G401.6 (cell line): ENCODE results near the gene HECA.
"Not testable (repeated sequence)": the region's sequence is repeated elsewhere in the genome, so short reads cannot be mapped to it uniquely, and the experiment has no call there.

Experiments
- FAIRE-seq: peaks from 2 replicates; lab custom pipeline; 2012; peaks lifted over from hg19 to GRCh38; lab: Jason Lieb, UNC

The HECA gene

DNA sequence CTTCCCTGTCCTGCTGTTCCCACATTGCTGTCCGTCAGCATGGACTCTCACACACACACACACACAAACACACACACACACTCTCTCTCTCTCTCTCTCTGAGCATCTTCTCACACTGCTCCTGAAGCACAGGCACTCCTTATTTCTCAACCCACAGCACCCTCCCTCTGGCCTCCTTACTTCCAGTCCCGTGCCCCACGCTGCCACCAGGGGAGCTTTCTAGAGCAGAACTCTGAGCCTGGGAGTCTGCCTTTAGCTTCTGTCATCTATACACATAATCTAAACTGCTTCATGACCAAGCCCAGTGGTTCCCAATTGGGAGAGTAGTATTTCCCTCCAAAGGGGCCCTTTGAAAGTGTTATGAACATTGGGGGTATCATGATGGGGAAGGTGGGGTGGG is 29.1 kb downstream of the HECA start:
- FAIRE-seq: no peak

DNA sequence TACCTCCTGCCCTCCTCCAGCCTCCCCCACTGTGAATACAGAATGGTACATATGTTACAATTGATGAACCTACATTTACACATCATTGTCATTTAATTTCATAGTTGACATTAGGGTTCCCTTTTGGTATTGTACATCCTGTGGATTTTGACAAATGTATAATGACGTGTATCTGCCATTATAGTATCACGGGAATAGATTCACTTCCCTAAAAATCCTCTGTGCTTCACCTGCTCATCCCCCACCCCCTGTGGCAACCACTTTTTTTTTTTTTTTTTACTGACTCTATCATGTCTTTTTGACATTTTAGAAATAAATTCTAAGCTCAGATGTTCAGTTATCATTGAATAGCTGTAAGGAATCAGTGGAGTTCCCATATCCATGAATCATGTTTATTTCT is 30.4 kb downstream of the HECA start:
- FAIRE-seq: no peak

DNA sequence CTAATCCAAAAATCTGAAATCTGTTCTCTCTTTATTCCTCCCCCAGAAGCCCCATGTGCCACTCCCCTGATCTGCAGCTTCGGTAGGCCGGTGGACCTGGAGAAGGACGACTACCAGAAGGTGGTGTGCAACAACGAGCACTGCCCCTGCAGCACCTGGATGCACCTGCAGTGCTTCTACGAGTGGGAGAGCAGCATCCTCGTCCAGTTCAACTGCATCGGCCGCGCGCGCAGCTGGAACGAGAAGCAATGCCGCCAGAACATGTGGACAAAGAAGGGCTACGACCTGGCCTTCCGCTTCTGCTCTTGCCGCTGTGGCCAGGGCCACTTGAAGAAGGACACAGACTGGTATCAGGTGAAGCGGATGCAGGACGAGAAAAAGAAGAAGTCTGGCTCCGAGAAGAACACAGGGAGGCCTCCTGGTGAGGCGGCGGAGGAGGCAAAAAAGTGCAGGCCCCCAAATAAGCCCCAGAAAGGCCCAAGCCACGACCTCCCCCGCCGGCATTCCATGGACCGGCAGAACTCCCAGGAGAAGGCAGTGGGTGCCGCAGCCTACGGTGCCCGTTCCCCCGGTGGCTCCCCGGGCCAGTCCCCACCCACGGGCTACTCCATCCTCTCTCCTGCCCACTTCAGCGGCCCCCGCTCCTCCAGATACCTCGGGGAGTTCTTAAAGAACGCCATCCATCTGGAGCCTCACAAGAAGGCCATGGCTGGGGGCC is 31.5 kb downstream of the HECA start:
- no peak for FAIRE-seq

DNA sequence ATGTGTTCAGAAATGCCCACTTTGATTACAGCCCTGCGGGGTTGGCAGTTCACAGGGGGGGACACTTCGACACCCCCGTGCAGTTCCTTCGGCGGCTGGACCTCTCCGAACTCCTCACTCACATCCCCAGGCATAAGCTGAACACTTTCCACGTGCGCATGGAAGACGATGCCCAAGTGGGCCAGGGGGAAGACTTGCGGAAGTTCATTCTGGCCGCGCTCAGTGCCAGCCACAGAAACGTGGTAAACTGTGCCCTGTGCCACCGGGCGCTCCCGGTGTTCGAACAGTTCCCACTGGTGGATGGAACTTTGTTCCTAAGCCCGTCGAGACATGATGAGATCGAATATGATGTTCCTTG is 32.1 kb downstream of the HECA start:
- no peak for FAIRE-seq

DNA sequence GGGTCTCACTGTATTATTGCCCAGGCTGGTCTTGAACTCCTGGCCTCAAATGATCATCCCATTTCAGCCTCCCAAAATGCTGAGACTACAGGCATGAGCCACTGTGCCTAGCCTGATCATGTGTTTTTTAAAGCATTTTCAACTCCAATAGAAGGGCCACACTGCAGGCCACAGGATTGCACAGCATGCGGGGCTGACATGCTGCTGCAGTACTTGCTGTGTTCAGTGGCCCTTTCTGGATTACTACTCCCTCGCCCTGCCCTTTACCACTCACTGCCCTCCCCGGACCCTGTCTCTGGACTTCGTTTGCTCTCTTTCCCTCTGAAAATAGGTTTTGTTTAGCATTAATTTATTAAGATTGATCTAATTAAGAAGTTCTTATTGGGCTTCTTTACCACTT is 37.3 kb downstream of the HECA start:
- FAIRE-seq: no peak

DNA sequence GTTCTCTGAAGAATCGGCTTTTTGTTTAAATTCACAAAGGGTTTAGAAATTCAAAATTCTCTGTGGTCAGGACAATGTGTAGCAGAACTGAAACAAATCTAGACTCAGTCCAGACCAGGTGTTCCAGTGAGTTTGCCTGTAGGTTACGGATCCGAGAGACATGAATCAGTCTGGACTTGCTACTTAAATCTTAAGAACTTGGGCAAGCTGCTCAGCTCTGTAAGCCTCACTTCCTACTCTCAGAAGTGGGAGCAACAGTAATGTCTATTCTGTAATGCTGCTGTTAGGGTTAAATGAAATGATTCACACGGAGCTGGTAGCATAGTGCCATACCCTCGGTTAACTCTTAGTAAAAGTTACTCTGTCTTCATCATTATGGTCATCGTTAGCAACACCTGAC is 37.7 kb downstream of the HECA start:
- FAIRE-seq: no peak

DNA sequence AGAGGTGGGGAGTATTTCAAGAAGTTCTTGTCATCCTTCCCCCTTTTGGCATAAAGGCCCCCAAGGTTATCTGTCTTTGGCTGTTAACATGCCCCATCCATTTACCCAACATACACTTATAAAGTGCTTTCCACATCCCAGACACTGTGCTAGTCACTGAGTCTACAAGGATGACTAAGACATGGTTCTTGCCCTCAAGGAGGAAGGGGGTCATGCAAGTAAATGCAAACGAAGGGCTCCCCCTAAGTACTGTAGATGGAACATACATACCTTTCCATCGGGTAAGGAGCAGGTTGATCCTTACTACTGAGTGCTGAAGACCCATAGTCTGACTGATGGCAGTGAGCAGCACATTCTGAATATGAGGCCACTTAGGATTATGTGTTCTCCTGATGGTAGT is 38.3 kb downstream of the HECA start:
- FAIRE-seq: no peak

DNA sequence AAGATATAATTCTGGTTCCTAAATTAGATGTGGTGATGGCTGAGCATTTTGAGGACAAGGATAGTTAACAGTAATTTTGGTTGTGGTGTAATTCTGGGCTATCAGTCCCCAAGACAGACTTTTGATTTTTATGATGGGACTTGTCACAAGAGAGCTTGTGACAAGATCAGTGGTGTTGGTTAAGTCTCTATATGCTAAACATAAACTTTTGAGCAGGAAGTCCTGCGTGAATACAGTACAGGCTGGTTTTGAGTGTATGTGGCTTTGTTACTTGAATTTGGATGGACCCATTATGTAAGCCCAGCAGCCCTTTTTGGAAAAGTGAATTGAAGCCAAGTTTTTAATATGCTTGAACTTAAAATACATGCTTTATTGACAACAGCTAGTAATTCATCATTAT is 38.9 kb downstream of the HECA start:
- FAIRE-seq: no peak

DNA sequence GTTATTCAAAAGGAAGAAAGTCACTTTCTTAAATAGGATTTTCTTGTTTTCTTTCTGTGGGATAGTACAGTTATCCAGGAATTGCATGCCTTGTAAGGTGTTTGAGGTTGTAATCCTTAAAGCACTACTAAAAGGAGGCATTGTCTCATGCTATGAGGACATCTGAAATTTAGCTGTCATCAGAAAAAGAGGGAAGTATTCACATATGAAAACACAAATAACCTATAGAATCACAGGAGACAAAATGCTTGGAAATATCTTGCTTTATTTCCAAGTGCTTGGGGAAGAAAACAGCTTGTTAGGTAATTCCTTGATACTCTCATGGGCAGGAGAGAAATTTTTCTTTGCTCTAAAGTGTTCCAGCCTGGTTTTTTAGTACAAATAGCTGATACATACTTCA is 40.1 kb downstream of the HECA start:
- no peak for FAIRE-seq

DNA sequence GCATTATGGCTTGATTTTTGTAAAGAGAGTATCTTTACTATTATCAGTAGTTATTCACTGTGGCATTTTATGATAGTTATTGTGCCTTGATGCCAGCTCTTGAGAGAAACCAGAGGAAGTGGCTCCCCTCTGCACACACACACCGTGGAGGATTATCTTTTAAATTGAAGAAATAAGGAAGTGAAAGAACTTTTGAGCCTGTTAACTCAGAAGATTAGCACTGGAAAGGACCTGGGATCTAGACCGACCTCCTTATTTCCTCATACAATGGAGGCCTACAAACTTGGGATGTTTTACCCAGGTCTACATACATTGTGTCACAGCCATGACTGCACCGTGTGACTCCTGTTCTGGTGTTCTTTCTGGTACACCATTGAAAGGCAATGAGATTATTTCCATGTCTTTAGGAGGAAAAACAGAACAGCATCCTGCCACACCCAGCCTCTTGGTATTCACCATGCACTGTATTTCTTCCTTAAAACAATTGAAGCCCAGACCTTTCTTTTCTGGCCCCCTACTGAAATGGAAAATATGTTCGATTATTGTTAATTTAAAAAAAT is 40.6 kb downstream of the HECA start:
- FAIRE-seq: no peak

DNA sequence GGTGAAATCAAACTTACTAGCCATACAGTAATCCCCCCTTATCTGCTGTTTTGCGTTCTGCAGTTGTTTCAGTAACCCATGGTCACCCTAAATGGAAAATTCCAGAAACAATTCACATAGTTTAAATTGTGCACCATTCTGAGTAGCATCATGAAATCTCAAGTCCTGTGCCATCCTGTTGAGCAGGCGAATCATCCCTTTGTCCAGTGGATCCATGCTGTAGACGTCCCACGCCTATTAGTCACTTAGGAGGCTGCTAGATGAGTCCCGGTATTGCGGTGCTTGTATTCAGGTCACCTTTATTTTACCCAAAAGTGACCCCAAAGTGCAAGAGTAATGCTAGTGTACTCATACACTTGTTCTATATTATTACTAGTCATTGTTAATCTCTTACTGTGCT is 46.4 kb downstream of the HECA start:
- no peak for FAIRE-seq

DNA sequence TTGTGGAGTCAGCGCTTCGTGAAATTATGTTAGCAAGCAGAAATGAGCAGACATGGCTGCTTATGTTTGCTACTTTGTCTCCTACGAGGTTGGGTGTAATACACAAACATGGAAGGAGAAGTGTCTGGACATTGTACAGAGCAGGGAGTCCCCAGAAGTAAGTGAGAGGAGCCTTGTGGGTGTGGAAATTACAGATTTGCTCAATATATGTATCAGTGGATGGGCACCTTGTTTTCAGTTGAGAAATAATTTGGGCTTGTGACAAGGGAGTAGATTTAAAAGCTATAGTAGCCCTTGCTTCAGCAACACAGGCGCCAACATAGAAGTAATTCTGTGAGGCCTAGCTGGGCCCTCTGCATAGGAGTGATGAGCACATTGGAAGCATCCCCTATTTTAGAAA is 49.2 kb downstream of the HECA start:
- FAIRE-seq: no peak

DNA sequence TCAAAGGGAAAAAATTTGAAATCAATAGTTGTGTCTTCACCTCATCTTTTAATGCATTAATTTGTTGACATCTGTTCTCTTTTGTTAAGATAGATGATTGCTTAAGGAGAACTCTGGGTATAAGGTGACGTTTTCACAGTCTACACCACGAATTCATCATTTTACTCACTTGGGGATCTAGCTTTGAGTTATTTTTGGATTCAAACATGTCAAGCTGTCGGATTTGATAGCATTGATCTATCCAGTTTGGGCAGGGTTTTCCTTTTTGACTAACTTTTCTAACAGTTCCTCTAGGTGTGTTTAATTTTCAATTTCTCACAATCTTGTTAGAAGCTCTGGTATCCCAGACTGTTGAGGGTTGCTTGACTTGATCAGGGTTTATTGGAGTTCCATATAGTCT is 49.6 kb downstream of the HECA start:
- FAIRE-seq: no peak

DNA sequence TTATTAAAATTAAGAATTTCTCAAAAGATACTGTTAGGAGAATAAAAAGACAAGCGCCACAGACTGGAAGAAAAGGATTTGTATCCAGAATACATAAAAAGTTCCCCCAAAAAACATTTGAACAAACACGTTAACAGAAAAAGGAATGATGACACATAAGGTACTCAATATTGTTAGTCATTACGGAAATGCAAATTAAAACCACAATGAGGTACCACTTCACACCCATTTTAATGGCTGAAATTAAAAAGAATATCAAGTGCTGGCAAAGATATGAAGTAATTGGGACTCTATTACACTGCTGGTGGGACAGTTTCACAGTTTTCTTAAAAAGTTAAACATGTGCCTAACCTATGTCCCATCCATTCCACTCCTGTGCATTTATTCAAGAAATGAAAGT is 51.4 kb downstream of the HECA start:
- no peak for FAIRE-seq

DNA sequence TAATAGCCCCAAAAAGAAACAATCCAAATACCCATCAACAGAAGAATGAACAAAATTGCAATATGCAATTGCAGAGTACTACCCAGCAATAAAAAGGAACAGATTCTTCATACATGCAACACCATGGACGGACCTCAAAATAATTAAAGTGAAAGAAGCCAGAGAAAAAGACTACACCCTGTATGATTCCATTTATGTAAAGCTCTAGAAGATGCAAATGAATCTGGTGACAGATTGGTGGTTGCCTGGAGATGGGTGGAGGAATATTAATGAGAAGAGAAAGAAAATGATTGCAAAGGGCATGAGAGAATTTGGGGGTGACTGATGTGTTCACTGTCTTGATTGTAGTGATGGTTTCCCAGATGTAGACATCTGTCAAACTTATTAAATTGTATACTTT is 51.8 kb downstream of the HECA start:
- no peak for FAIRE-seq

DNA sequence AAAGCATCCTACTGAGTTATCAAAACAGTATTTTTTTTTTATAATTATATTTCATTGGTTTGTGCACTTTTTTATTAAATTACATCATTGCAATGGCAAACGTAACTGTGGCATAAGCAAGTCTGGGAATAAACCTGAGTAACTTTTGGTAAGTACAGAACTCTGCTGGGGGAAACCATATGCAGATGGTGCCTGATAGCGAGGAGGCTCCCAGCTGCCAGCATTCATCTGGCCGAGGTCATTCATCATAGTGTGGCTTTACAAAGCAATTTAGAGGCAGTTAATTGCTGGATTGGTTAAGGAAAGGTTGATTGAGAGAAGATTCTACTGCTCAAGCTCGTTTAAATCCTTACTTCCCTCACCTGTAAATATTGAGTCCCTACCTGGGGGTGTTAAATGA is 52.6 kb downstream of the HECA start:
- no peak for FAIRE-seq

DNA sequence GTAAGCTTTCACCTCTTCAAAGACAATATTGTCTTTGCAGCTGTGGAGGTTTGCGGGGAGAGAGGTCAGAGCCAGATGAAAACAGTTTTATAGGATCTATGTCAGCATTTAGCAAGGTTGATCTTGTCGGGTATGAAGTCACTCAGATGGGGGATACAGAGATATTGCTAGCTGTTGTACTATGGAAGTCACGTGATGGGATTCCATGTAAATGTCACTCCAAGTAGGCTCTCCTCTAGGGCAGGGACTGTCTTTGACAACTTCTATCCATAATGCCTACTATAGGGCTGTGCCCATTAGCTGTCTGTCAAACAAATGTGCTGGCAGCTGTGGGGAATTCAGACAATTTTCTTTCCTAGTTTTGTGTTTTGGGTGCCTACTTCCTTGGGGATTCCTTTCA is 54.8 kb downstream of the HECA start:
- no peak for FAIRE-seq

DNA sequence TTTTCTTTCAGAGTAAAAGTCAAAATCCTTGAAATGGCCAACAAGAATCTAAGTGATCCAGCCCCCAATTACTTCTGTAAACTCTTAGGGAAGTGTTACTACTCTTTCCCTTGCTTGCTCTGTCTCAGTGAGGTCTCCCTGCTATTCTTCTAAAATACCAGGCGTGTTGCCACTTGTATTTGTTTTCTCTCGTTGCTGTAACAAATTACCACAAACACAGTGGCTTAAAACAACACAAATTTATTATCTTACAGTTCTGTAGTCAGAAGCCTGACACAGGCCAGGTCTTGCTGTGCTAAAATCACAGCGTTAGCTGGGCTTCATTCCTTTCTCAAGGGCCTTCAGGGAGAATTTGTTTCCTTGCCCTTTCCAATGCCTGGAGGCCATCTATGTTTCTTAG is 59.9 kb downstream of the HECA start:
- no peak for FAIRE-seq

DNA sequence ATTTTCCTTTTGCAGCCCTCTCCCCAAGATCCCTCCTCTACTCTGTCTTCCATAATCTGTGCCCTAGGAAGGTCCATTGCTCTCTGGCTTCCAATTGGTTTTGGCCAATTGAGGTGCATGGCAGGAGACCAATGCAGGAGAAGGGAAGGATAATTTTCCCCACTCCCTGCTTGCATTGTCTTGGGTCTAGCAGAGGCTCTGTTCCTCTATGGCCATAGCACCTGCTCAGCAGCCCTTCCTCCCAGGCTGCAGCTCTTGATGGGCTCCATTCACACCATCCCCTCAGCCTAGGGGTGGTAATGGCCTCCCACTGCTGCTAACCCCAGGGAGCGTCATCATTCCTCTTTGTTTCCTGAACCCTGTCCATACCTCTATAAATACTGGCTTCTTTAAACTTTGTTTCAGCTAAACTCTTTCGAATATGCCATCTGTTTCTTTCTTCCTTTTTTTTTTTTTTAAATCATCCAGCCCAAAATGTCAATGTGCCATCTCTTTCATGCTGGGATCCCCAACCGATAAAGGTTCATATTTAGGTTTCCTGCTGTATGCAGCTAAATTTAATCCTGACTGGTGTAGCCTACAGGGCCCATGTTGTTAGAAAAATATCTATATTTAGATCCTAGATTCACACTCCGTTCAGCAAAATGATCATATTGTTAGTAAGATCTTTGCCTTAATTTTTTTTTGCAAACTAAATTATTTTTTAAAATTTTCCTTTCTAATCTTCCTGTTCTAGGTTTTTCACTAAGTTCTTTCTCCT is 63.8 kb downstream of the HECA start:
- no peak for FAIRE-seq

DNA sequence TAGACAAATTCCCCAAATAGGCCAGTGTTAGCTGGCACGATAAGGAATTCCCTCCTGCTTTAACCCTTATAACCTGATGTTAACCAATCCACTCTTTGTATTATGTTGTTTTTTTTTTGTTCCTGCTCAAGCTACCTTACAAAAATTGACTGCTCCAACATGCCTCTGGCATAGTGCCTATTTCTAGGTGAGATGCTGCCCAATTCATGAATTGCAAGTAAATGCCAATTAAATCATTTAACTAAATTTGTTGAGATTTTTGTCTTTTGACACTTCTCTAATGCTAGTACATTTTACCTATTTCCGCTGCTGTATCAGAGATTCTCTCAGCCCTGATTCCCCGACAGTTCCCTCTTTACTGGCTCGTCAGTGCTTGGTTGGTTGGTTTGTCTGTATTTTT is 66.5 kb downstream of the HECA start:
- no peak for FAIRE-seq

DNA sequence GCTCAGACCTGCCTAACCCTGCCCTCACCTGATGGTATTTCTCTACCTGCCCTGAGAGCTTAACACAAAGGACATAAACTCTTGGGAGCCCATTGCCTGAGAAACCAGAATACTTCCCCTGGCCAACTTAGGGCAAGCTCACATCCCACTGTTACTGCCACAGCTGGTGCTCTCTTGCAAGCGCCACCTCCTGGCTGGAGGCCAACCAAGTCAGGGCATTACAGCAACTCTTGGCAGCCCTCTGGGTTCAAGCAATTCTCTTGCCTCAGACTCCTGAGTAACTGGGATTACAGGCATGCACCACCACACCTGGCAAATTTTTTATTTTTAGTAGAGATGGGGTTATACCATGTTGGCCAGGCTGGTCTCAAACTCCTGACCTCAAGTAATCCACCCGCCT is 70.1 kb downstream of the HECA start:
- no peak for FAIRE-seq

DNA sequence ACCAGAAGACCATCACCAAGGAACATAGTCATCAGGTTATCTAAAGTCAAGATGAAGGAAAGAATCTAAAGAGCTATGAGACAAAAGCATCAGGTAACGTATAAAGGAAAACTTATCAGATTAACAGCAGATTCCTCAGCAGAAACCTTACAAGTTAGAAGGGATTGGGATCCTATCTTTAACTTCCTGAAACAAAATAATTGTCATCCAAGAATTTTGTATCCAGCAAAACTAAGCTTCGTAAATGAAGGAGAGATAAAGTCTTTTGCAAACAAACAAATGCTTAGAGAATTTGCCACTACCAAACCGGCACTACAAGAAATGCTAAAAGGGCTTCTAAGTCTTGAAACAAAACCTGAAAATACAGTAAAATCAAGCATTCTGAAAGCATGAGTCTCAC is 71.0 kb downstream of the HECA start:
- FAIRE-seq: no peak

DNA sequence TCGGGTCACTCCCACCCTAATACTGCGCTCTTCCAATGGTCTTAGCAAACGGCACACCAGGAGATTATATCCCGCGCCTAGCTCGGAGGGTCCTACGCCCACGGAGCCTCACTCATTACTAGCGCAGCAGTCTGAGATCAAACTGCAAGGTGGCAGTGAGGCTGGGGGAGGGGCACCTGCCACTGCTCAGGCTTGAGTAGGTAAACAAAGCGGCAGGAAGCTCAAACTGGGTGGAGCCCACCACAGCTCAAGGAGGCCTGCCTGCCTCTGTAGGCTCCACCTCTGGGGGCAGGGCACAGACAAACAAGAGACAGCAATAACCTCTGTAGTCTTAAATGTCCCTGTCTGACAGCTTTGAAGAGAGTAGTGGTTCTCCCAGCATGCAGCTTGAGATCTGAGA is 75.9 kb downstream of the HECA start:
- FAIRE-seq: not testable (repeated sequence)

DNA sequence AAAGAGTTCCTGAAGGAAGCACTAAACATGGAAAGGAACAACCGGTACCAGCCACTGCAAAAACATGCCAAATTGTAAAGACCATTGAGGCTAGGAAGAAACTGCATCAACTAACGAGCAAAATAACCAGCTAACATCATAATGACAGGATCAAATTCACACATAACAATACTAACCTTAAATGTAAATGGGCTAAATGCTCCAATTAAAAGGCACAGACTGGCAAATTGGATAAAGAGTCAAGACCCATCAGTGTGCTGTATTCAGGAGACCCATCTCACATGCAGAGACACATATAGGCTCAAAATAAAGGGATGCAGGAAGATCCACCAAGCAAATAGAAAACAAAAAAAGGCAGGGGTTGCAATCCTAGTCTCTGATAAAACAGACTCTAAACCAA is 77.6 kb downstream of the HECA start:
- FAIRE-seq: not testable (repeated sequence)
